Measurements from ENCODE around the gene PTPRB.

Gene PTPRB

DNA sequence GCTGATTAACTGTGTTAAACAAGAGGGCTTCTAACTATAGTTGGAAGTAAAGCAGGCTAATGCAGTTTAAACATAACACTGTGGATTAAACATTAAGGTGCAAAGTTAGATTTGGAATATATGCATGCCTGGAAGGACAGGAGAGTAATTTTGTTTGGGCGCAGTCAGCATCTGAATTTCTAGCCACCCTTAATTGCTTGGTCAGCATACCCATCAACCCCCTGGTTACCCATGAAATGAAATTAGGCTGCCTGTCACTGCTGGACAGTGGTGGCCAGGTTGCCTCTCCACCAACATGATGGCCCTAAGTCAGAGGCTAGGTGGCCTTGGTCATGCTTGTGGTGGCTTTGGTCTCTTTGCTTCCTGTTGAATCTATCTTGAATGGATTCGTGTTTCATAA, 30.0 kb upstream of the PTPRB start:
- Histone ChIP-seq H3K27ac (ENCODE audit: low read depth, low read length) (no peak overlapping the region), H3F3A (ENCODE audit: insufficient read depth) (no peaks in the 10 kb centered on the region), H3K36me3 (ENCODE audit: low read length) (no peaks in the 10 kb centered on the region), H3K9me2 (replicated peaks; ENCODE audit: insufficient read depth, low read length) (no peaks in the 10 kb centered on the region; the same call in 1 of the 2 replicates), H3K27me3 (ENCODE audit: low read length) (no peaks in the 10 kb centered on the region), H3K9me3 (ENCODE audit: insufficient read depth, low read length) (no peaks in the 10 kb centered on the region), H3K4me2 (ENCODE audit: low read depth, low read length, poor library complexity, severe bottlenecking) (no peak overlapping the region), H3K79me2 (ENCODE audit: insufficient read depth, low read length) (no peaks in the 10 kb centered on the region), H3K4me3 (ENCODE audit: insufficient read depth, low read length, poor library complexity, severe bottlenecking) (no peak overlapping the region), H4K20me1 (ENCODE audit: low read depth, low read length) (no peaks in the 10 kb centered on the region), H2AFZ (ENCODE audit: low read depth, low read length, severe bottlenecking) (no peak overlapping the region), H3K9ac (ENCODE audit: low read length) (no peak overlapping the region)
- TF ChIP-seq, protein P1, sequence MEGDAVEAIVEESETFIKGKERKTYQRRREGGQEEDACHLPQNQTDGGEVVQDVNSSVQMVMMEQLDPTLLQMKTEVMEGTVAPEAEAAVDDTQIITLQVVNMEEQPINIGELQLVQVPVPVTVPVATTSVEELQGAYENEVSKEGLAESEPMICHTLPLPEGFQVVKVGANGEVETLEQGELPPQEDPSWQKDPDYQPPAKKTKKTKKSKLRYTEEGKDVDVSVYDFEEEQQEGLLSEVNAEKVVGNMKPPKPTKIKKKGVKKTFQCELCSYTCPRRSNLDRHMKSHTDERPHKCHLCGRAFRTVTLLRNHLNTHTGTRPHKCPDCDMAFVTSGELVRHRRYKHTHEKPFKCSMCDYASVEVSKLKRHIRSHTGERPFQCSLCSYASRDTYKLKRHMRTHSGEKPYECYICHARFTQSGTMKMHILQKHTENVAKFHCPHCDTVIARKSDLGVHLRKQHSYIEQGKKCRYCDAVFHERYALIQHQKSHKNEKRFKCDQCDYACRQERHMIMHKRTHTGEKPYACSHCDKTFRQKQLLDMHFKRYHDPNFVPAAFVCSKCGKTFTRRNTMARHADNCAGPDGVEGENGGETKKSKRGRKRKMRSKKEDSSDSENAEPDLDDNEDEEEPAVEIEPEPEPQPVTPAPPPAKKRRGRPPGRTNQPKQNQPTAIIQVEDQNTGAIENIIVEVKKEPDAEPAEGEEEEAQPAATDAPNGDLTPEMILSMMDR (IDR thresholded peaks at IDR 0.05; ENCODE audit: insufficient read depth, low read length, poor library complexity, severe bottlenecking) = no peak

DNA sequence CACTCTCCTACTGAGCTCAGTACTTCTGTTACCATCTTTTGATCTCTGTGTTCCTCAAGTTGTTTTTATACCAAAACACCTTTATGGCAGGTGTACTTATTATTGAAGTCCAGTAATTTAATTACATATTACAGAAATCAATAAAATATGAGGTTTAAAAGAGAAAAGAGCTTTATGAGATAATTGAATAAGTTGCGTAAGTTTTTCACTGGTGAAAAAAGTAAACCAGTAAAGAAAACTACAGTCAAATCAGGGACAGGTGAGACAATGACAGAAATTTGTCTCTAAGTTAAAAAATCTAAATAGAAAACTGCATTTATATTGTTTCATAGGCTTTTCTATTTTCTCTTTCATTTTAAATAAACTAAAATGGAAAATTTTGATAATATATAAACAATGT, 29.1 kb upstream of the PTPRB start:
- Histone ChIP-seq H3K27ac (ENCODE audit: low read depth, low read length) (no peak overlapping the region), H3K4me3 (ENCODE audit: insufficient read depth, low read length, poor library complexity, severe bottlenecking) (no peak overlapping the region), H3K4me2 (ENCODE audit: low read depth, low read length, poor library complexity, severe bottlenecking) (no peak overlapping the region), H4K20me1 (ENCODE audit: low read depth, low read length) (no peaks in the 10 kb centered on the region), H3K9me3 (ENCODE audit: insufficient read depth, low read length) (no peaks in the 10 kb centered on the region), H3K36me3 (ENCODE audit: low read length) (no peaks in the 10 kb centered on the region), H3K9me2 (replicated peaks; ENCODE audit: insufficient read depth, low read length) (no peaks in the 10 kb centered on the region; the same call in 1 of the 2 replicates), H3K9ac (ENCODE audit: low read length) (no peak overlapping the region), H3K79me2 (ENCODE audit: insufficient read depth, low read length) (no peaks in the 10 kb centered on the region), H3F3A (ENCODE audit: insufficient read depth) (no peaks in the 10 kb centered on the region), H2AFZ (ENCODE audit: low read depth, low read length, severe bottlenecking) (no peak overlapping the region), H3K27me3 (ENCODE audit: low read length) (no peaks in the 10 kb centered on the region)
- no peak for TF ChIP-seq EZH2phosphoT487 (conservative IDR thresholded peaks at IDR 0.05; ENCODE audit: low read length)
- TF ChIP-seq, protein P1 (IDR thresholded peaks at IDR 0.05; ENCODE audit: insufficient read depth, low read length, poor library complexity, severe bottlenecking) = no peak

DNA sequence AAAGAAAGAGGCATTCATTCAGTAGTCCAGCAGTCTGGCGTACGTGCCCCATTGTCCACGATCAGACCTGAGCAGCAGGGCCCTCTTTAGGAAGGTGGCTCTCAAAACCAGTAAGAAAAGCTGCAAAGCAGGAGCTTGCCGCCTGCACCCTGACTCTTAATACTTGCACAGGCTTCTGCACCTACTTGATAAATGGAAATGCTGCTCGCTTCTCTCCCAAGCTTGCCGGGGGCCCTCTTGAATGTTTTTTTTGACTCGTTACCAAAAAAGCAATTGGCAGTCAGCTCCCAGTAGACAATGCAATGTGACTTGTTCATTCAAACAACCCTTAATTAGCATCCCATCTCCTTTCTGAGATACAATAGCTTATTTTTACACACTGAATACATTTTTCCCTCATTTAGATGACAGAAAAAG, 27.2 kb upstream of the PTPRB start:
- no peaks in the 10 kb centered on the region for H3K9me3 ChIP-seq (ENCODE audit: insufficient read depth, low read length)
- H3K4me3 ChIP-seq (ENCODE audit: insufficient read depth, low read length, poor library complexity, severe bottlenecking) = no peak overlapping the region
- no peaks in the 10 kb centered on the region for H3F3A ChIP-seq (ENCODE audit: insufficient read depth)
- H3K9ac ChIP-seq (ENCODE audit: low read length) = no peak overlapping the region
- H3K36me3 ChIP-seq (ENCODE audit: low read length) = no peaks in the 10 kb centered on the region
- H3K27me3 ChIP-seq (ENCODE audit: low read length) = no peaks in the 10 kb centered on the region
- H2AFZ ChIP-seq (ENCODE audit: low read depth, low read length, severe bottlenecking) = no peak overlapping the region
- TF ChIP-seq, protein P1 (IDR thresholded peaks at IDR 0.05; ENCODE audit: insufficient read depth, low read length, poor library complexity, severe bottlenecking) = no peak
- no peak for TF ChIP-seq EZH2phosphoT487 (conservative IDR thresholded peaks at IDR 0.05; ENCODE audit: low read length)
- no peaks in the 10 kb centered on the region; the same call in 1 of the 2 replicates for H3K9me2 ChIP-seq (replicated peaks; ENCODE audit: insufficient read depth, low read length)
- H3K4me2 ChIP-seq (ENCODE audit: low read depth, low read length, poor library complexity, severe bottlenecking) = no peak overlapping the region
- H3K27ac ChIP-seq (ENCODE audit: low read depth, low read length) = no peak overlapping the region
- H4K20me1 ChIP-seq (ENCODE audit: low read depth, low read length) = no peaks in the 10 kb centered on the region
- no peaks in the 10 kb centered on the region for H3K79me2 ChIP-seq (ENCODE audit: insufficient read depth, low read length)
